Loucy (cell line): Measurements from ENCODE around the gene MCC.

Experiments used
- EZH2phosphoT487 ChIP-seq: fragments of 200-600 bp; IDR thresholded peaks from 2 replicates; pipeline ENCODE4 v1.6.1; 2018; ENCODE audit warnings: antibody characterized with exemption, mild to moderate bottlenecking, moderate library complexity, borderline replicate concordance
- TF ChIP-seq, protein P1 (sequence below): fragments of 200-600 bp; sonication (generic); conservative IDR thresholded peaks from 2 replicates; pipeline ENCODE4 v1.5.1; 2014; ENCODE audit warnings: mild to moderate bottlenecking, antibody characterized with exemption, low read length

DNA sequence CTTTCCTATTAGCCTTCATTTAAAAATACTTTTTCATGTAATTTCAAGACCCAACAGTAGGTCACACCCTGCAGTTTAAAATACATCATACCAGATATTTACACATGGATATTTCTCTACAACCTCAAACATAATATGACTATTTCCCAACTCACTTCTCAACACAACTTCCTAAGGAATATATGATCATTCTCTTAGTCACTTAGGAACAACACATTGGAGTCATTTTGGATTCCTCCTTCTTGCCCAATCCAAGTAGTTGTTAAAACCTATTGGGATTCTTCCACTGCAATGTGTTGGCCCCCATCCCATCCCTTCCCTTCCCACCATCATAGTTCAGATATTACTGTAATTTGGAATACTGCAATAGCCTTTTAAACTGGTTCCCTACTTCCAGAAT lies 366.2 kb downstream of the MCC start:
- TF ChIP-seq, protein P1, sequence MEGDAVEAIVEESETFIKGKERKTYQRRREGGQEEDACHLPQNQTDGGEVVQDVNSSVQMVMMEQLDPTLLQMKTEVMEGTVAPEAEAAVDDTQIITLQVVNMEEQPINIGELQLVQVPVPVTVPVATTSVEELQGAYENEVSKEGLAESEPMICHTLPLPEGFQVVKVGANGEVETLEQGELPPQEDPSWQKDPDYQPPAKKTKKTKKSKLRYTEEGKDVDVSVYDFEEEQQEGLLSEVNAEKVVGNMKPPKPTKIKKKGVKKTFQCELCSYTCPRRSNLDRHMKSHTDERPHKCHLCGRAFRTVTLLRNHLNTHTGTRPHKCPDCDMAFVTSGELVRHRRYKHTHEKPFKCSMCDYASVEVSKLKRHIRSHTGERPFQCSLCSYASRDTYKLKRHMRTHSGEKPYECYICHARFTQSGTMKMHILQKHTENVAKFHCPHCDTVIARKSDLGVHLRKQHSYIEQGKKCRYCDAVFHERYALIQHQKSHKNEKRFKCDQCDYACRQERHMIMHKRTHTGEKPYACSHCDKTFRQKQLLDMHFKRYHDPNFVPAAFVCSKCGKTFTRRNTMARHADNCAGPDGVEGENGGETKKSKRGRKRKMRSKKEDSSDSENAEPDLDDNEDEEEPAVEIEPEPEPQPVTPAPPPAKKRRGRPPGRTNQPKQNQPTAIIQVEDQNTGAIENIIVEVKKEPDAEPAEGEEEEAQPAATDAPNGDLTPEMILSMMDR, result no peak
- TF ChIP-seq EZH2phosphoT487, result no peak
